ENCODE measurements around the gene FAN1. TPM values are rescaled to one million over a fixed set of nuclear protein-coding genes. Genes with fewer than 3 reads are reported as not detected.

FAN1 gene
- total RNA-seq, 1 experiment from 2014 or later = 28.2 TPM

GRCh38 chr15:30872341-30872748 lies 31.4 kb upstream of the FAN1 start:
- Mint-ChIP-seq H3K4me1 (peaks cover 3 to 4% of the 10 kb centered on the region in 2 experiments), H3K4me3 (no peak overlapping the region), H3K27me3 (ENCODE audit: low read depth) (no peaks in the 10 kb centered on the region), H3K36me3 (ENCODE audit: insufficient read depth in 1 of 3, low read depth in 3 of 3) (no peaks in the 10 kb centered on the region), H3K27ac (no peak overlapping the region; a peak in 2 of 7 replicates), H3K9me3 (no peaks in the 10 kb centered on the region)
- Histone ChIP-seq H3K4me2 (ENCODE audit: insufficient read depth, insufficient read length, low read length) (no peak overlapping the region), H3K27me3 (ENCODE audit: insufficient read depth, low read length) (no peaks in the 10 kb centered on the region), H3K18ac (ENCODE audit: insufficient read length, low read depth, low read length) (no peak overlapping the region), H3K23ac (ENCODE audit: insufficient read length, low read depth, low read length) (no peak overlapping the region), H4K20me1 (ENCODE audit: control insufficient read depth, insufficient read depth, insufficient read length) (no peaks in the 10 kb centered on the region), H4K91ac (ENCODE audit: insufficient read length, low read depth, low read length) (no peak overlapping the region), H2AK5ac (ENCODE audit: insufficient read length, low read length) (no peak overlapping the region), H3K56ac (ENCODE audit: insufficient read length, low read depth, low read length) (no peak overlapping the region), H3K23me2 (ENCODE audit: insufficient read length, low read depth, low read length, poor library complexity, severe bottlenecking) (no peaks in the 10 kb centered on the region), H2BK120ac (ENCODE audit: low read depth, low read length, poor library complexity, severe bottlenecking) (no peak overlapping the region), H3K9me3 (ENCODE audit: control insufficient read depth, low read depth, low read length) (no peaks in the 10 kb centered on the region), H3T11ph (ENCODE audit: low read length) (no peak overlapping the region), H3K27ac (ENCODE audit: insufficient read length, low read depth, low read length) (no peak overlapping the region), H2BK5ac (ENCODE audit: insufficient read length, low read length) (no peak overlapping the region), H3K14ac (ENCODE audit: insufficient read depth, low read length) (no peak overlapping the region), H3K79me1 (ENCODE audit: insufficient read depth, low read depth, low read length, poor library complexity, severe bottlenecking) (no peaks in the 10 kb centered on the region), H2BK15ac (ENCODE audit: low read depth, low read length) (no peak overlapping the region), H3K4me1 (ENCODE audit: insufficient read depth, low read length) (no peaks in the 10 kb centered on the region), H2BK12ac (ENCODE audit: insufficient read length, low read depth, low read length) (no peak overlapping the region), H2AFZ (ENCODE audit: low read length) (no peak overlapping the region), H3K79me2 (ENCODE audit: insufficient read depth, low read length) (no peaks in the 10 kb centered on the region), H2BK20ac (ENCODE audit: low read depth, low read length, poor library complexity, severe bottlenecking) (no peak overlapping the region), H3K9ac (ENCODE audit: extremely low read depth, insufficient read length, low read length) (no peak overlapping the region), H3K4ac (ENCODE audit: low read depth, low read length) (no peak overlapping the region), H4K5ac (ENCODE audit: insufficient read length, low read depth, low read length) (no peak overlapping the region), H4K8ac (replicated peaks; ENCODE audit: insufficient read length, low read depth, low read length) (no peak overlapping the region)
- WGBS (ENCODE audit: extremely low coverage, insufficient read length, low lambda C conversion rate) = no CpG with 5 or more reads among the region's 1 CpG
- no peak for DNase-seq
- no peak for TF ChIP-seq CTCF (conservative IDR thresholded peaks at IDR 0.05)

Measured in H9 (cell line).